GM18861 (cell line): Measurements from ENCODE around the gene CTTNBP2NL.

Experiments
- ATAC-seq: cut with Tn5 transposase; IDR thresholded peaks from one replicate; pipeline ENCODE4 v1.9.1; 2021; ENCODE audit not compliant: unreplicated experiment

The CTTNBP2NL gene

DNA sequence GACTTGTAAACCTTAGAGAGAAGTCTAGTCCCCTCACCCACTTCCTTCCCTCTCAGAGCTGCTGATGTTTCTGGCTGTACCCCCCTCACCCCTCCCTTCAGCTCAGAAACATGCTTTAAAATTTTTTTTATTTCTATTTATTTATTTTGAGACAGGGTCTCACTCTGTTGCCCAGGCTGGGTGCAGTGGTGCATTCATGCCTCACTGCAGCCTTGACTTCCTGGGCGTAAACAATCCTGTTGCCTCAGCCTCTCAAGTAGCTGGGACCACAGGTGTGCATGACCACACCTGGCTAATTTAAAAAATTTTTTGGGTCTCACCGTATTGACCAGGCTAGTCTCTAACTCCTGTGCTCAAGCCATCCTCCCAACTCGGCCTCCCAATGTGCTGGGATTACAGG is 109.9 kb downstream of the CTTNBP2NL start:
- no peak for ATAC-seq

DNA sequence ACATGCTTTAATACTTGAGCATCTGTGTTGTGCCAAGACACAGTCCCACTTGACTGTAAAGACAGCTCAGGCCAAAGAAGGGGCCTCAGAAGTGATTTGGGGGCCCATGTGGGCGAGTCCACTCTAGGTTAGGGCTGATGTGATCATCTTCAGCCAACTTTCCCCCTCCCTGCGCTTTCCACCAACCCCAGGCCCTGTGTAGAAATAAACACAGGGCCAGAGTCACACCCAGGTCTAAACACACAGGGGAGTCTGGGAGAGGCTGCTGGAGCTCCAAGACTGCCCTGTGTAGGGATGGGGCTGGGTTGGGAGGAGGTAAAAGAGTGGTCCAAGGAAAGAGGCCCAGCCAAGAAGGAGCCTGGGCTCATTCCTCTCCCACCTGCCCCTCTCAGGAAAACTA is 110.3 kb downstream of the CTTNBP2NL start:
- no peak for ATAC-seq

DNA sequence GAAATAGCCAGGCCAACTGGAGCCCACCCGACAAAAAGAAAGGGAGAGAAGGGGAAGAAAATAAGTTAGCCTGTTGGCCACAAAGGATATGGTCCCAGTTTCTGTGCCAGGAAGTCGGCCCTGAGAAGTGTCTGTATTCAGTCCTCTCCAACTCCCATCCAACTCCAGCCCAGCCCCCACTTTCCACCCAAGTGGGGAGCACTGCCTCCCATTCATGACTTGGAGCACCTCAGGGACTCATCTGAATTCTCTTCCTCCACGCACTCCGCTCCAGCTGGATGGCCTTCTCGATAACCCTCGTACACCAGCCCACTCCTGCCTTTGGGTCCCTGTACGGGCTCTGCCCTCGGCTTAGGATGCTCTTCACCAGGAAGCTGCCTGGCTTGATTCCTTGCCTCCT is 110.7 kb downstream of the CTTNBP2NL start:
- no peak for ATAC-seq

DNA sequence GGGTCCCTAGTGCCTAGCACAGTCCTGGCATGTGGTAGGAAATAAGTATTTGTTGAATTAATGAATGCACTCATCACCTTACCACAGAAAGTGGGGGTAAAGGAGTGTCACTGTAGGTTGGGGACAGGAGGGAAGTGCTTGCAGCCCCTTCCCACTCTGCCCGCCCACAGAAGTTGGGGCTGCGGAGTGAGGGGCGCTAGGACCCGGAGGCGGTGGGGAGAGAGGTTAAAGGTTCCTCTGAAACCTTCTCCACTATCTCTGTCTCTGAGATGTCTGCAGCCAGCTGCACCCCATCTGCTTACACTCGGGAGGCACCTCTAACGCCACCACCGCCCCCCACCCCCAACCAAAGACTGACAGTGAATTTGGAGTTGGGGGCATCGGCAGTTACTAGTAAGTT is 111.3 kb downstream of the CTTNBP2NL start:
- no peak for ATAC-seq

DNA sequence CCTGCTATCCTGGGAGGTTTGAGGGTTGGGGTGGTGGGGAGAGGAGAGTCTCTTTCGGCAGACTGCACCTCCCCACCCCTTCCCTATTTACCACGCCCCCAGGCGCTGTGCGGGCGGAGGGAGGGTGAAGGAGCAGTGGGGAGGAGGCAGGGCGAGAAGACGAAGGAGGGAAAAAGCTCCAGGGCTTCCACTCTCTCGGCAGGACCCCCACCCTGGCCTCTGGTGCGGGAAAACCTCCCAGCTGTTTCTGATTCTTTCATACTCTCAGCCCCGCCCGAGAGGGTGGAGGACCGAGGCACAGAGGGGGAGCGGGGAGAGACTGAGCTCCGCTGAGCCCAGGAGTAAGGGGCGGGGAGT is 111.9 kb downstream of the CTTNBP2NL start:
- ATAC-seq: no peak

DNA sequence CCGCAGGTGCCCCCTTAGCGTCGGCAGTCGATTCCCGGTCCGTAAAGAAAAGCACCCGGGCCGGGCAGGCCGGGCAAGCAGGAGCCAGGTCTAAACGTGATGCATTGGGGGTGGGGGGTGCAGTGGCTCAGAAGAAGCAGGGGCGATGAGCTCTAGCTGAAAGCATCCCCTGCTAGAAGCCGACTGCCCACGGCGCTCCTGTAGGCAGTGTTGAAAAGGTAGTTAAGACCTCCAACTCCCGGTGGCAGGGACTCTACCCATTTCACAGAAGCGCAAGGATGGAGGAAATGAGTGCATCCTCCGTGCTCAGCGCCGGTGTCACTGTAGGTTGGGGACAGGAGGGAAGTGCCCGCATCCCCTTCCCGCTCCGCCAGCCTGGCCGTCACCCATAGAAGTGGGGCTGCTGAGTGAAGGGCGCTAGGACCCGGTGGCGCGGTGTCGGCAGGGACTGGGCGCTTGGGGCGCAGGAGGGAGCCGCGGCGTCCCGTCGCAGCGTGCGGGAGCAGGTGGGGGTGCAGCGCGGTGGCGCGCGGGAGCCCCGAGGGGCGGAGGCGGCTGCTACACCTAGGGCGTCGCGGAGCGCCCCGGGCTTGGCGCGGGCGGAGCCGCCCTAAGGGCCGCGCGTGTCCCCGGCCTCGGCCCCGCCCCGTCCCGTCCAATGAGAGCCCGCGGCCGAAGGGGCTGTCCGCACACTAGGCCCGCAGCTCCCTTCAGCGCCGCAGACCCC is 112.4 kb downstream of the CTTNBP2NL start, which contains the start of gene WNT2B:
Gene WNT2B (plus strand): TSS at position 688 of the 727 bp plus-strand sequence. CDS start 298 bp downstream, outside the sequence.
- no peak for ATAC-seq

DNA sequence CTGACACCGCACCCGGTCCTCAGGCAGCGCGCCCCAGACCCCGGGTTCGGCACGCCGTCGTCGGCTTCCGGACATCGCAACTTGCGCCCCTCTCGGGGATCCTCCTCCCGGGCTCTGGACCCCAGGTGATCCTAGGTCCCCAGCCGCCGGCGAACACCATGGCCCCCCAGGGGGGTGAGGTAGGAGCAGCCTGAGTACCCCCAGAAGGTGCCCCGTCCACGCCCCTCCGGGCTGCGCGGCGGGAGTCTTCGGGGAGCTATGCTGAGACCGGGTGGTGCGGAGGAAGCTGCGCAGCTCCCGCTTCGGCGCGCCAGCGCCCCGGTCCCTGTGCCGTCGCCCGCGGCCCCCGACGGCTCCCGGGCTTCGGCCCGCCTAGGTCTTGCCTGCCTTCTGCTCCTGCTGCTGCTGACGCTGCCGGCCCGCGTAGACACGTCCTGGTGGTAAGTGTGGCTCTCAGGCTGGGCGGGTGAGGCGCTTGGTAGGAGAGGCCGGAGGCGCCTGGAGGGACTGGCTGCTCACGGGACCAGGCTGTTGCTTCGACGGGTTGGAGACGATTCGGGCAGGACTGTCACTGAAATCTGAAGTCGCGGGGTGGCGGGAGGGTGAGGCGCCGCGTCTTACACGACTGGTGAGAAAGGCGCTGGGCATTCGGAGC is 113.1 kb downstream of the CTTNBP2NL start:
- no peak for ATAC-seq

DNA sequence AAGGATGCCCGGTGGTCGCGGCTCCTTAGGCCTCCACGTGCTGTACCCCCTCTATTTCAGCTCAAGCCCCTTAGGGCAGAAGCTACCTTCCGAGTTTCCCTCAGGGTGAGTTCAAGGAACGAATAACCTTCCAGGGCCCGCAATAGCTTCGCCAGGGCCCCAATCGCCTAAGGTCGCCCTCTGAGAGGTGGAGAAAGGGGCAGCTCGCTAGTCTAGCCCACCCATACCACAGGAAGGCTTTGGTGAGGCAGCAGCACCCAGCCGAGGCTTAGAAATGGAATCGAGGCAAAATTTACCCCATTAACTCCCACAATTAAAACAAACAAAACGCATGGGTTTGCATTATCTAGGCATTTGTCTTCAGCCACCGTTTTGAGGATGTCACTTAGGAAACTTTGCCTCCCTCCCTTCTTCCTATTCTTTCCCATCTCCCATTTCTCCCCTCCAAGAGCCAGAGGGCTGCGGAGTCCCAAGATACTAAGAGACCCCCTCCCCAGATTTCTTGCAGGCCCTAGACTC is 113.7 kb downstream of the CTTNBP2NL start:
- ATAC-seq: no peak

DNA sequence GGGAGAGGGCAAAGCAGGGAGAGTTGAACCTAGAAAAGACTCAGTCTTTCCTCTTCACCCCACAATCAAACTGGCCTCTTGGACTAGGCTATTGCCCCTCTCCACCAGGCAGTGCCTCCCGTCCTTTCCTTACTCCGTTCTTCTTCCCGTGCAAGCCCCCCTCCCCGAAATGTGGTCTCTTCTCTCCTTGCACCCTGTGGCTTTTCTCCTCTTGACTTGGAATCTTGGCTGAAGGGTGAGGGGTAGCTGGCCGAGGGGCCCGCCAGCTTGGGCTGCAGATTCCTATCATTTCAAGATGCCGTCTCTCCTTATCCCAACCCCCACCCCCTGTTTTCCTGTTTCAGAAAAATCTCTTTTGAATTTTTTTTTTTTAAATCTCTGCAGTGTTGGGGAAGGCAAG is 114.3 kb downstream of the CTTNBP2NL start:
- no peak for ATAC-seq
